ENCODE results near the gene NUDT22. TPM values are rescaled to one million over a fixed set of nuclear protein-coding genes. Genes with fewer than 3 reads are reported as not detected.

Gene NUDT22
- total RNA-seq, 2 experiments from 2014 or later, result 66.0 to 69.2 TPM

DNA sequence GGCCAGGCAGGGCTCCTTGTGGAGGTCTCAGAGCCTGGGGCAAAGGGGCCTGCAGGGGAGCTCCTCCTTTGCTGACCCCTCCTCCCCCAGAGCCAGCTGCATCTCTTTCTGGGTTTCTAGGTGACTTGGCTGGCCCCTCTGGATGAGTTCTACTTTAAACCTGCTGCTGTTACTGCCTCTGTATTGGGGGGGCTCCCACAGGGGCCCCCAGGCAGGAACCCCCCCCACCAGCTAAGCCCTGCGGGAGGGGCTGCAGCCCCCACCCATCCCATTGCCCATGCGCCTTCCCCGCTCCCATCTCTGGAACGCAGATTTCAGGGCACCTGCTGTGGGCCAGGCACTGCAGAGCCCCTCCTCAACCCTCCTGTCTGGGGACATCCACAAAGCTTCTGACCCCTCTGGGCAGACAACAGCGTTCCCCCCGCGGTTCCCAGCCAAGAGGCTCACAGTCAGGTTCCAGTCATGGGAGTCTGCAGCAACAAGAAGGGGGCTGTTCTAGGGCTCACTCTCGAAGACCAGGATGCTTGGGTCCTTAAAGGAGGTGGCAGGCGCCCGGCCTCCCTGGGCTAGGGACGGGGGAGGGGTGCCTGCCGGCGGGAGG lies 24.4 kb downstream of the NUDT22 start:
- Mint-ChIP-seq H3K4me1 (ENCODE audit: low read depth) (peaks cover 16% of the 10 kb centered on the region), H3K36me3 (ENCODE audit: low read depth) (peaks cover 6% of the 10 kb centered on the region), H3K9me3 (no peaks in the 10 kb centered on the region), H3K27ac (no peak overlapping the region), H3K4me3 (peak overlapping the region; percentile 78), H3K27me3 (no peaks in the 10 kb centered on the region)
- ATAC-seq, result no peak
- DNase-seq, result no peak
- ChIA-PET CTCF (interaction anchor here (0.6 to 5.3 kb wide), 22 partner anchors 7 to 249 kb away, joined by 3 to 42 read pairs (median 4); partner anchors contain the start of genes BAD, CATSPERZ, FERMT3 and FKBP2), POLR2A (interaction anchor here (0.5 to 10.0 kb wide), 11 partner anchors 9 to 1255 kb away, joined by 3 to 132 read pairs (median 3); partner anchors contain the start of genes FERMT3 and FKBP2)
- TF ChIP-seq CTCF (IDR thresholded peaks at IDR 0.05), result no peak
- intact Hi-C loops (cut with micrococcal nuclease), result no loop called here

GRCh38 chr11:64251016-64251752 lies 25.1 kb downstream of the NUDT22 start, which contains the start of gene PLCB3:
TSS of gene PLCB3 (plus strand) at chr11:64251530. CDS start at chr11:64251650, 120 bp downstream.
- peak; percentile 74 for ATAC-seq

DNA sequence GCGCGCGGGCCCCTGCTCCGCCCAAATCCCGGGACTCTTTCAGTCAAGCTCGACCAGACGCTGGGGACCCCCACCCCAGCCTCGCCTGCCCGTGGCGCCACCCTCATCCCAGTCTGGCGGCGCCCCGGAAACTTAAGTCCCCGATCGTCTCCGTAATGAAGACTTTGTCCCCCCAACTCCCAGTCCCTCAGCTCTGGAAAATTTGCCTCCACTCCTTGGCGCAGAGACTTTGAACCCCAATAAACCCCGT lies 25.6 kb downstream of the NUDT22 start:
- intact Hi-C loops (cut with micrococcal nuclease), result no loop called here
- CTCF ChIA-PET, result interaction anchor here (0.6 to 5.3 kb wide), 16 partner anchors 9 to 103 kb away, joined by 3 to 42 read pairs (median 5); partner anchors contain the start of genes CATSPERZ, FERMT3, PRDX5 and TRMT112
- DNase-seq, result no peak
- no peak for ATAC-seq
- no peak for TF ChIP-seq CTCF (IDR thresholded peaks at IDR 0.05)
- no peaks in the 10 kb centered on the region for H3K9me3 Mint-ChIP-seq
- H3K4me3 Mint-ChIP-seq, result peak overlapping the region; percentile 90
- H3K27ac Mint-ChIP-seq, result no peak overlapping the region
- peaks cover 16% of the 10 kb centered on the region for H3K4me1 Mint-ChIP-seq (ENCODE audit: low read depth)
- no peaks in the 10 kb centered on the region for H3K27me3 Mint-ChIP-seq
- POLR2A ChIA-PET, result interaction anchor here (1.0 to 10.0 kb wide), 4 partner anchors 18 to 47 kb away, joined by 3 to 132 read pairs (median 4); partner anchors contain the start of gene FERMT3
- H3K36me3 Mint-ChIP-seq (ENCODE audit: low read depth), result peaks cover 2% of the 10 kb centered on the region

More at GRCh38 chr11:64251016-64251752, 25.1 kb downstream of the NUDT22 start, which contains the start of gene PLCB3:
- peaks cover 2% of the 10 kb centered on the region for H3K36me3 Mint-ChIP-seq (ENCODE audit: low read depth)
- H3K27ac Mint-ChIP-seq, result peak within 1 kb of the TSS; percentile 71
- peak; percentile 53 for DNase-seq
- H3K4me3 Mint-ChIP-seq, result peak within 1 kb of the TSS; percentile 90
- CTCF ChIA-PET, result interaction anchor here (0.6 to 5.3 kb wide), 25 partner anchors 8 to 249 kb away, joined by 3 to 42 read pairs (median 4); partner anchors contain the start of genes BAD, CATSPERZ, FERMT3 and FKBP2
- intact Hi-C loops (cut with micrococcal nuclease), result no loop called here
- no peaks in the 10 kb centered on the region for H3K27me3 Mint-ChIP-seq
- no peaks in the 10 kb centered on the region for H3K9me3 Mint-ChIP-seq
- H3K4me1 Mint-ChIP-seq (ENCODE audit: low read depth), result peaks cover 16% of the 10 kb centered on the region
- peak; percentile 73 for TF ChIP-seq CTCF (IDR thresholded peaks at IDR 0.05)
- POLR2A ChIA-PET, result interaction anchor here (0.5 to 10.0 kb wide), 11 partner anchors 9 to 53 kb away, joined by 3 to 132 read pairs (median 3); partner anchors contain the start of genes FERMT3 and FKBP2

GRCh38 chr11:64252003-64252872 lies 26.2 kb downstream of the NUDT22 start:
- no peaks in the 10 kb centered on the region for H3K27me3 Mint-ChIP-seq
- intact Hi-C loops (cut with micrococcal nuclease), result no loop called here
- ChIA-PET POLR2A (interaction anchor here (1.0 to 10.0 kb wide), 4 partner anchors 17 to 48 kb away, joined by 3 to 132 read pairs (median 4); partner anchors contain the start of gene FERMT3), CTCF (interaction anchor here (0.6 to 5.3 kb wide), 16 partner anchors 9 to 103 kb away, joined by 3 to 42 read pairs (median 5); partner anchors contain the start of genes CATSPERZ, FERMT3, PRDX5 and TRMT112)
- peaks cover 2% of the 10 kb centered on the region for H3K36me3 Mint-ChIP-seq (ENCODE audit: low read depth)
- peak overlapping the region; percentile 90 for H3K4me3 Mint-ChIP-seq
- TF ChIP-seq CTCF (IDR thresholded peaks at IDR 0.05), result peak; percentile 31
- DNase-seq (no peak), ATAC-seq (no peak)
- H3K27ac Mint-ChIP-seq, result no peak overlapping the region
- no peaks in the 10 kb centered on the region for H3K9me3 Mint-ChIP-seq
- peaks cover 16% of the 10 kb centered on the region for H3K4me1 Mint-ChIP-seq (ENCODE audit: low read depth)
